Epithelial cell of proximal tubule (primary cell): ENCODE results near the gene FOSL2. TPM values are rescaled to one million over a fixed set of nuclear protein-coding genes. Genes with fewer than 3 reads are reported as not detected.

Experiments used
- DNase-seq: peaks from one replicate; pipeline ENCODE4 v3.0.0-alpha.2; 2011; ENCODE audit warnings: low read depth
- H3K4me3 ChIP-seq: 2 replicates; pipeline ENCODE4 v1.5.1; 2011; ENCODE audit warnings: low read depth, mild to moderate bottlenecking, low read length
- CTCF ChIP-seq: conservative IDR thresholded peaks from 2 replicates; pipeline ENCODE4 v1.5.1; 2012; ENCODE audit warnings: low read depth, mild to moderate bottlenecking, low read length
- total RNA-seq: library from RNA; depleted of rRNA; stranded (reverse); fragments of >200 nt; gene quantifications from 2 replicates; pipeline ENCODE4 v1.2.3, GENCODE V29; 2015

FOSL2 gene
- 91.8 and 103 TPM in 2 replicates for total RNA-seq

DNA sequence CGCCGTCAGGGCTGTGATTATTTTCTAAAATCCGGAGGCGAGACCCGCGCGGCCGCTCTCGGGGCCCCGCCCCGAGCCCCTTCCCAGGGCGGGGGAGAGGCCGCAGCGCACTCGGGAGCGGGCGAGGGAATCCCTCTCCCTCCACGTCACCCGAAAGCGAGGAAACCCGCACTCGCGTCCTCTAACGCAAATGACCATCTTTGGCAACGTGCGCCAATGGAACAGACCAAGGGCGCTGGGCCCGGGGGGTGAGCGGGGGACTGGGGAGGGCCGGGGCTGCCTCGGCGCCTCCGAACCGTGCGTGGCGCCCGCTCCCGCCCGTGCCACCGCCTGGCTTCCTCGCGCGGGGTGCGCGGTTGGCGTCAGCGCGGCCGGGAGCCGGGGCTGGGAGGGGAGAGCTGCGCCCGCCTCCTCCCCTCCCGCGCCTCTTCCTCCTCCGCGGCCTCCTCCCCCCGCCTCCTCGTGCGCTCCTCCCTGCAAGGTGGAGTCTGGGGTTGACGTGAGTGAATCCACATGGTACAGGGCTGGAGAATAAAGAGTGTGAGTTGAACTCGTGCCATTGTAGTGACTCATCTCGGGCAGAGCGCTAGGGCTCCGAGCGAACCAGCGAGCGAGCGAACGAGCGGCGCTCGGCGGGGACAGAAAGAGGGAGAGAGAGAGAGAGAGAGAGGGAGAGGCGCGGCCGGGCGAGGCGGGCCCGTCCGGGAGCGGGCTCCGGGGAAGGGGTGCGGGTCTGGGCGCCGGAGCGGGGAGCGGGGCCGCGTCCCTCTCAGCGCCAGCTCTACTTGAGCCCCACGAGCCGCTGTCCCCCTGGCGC lies at the start of gene FOSL2:
FOSL2 (plus strand) TSS at position 562 of the 817 bp plus-strand sequence. CDS start 863 bp downstream, outside the sequence.
- TF ChIP-seq CTCF, result no peak
- peak within 1 kb of the TSS; percentile 77 for H3K4me3 ChIP-seq
- DNase-seq, result peak; percentile 95

DNA sequence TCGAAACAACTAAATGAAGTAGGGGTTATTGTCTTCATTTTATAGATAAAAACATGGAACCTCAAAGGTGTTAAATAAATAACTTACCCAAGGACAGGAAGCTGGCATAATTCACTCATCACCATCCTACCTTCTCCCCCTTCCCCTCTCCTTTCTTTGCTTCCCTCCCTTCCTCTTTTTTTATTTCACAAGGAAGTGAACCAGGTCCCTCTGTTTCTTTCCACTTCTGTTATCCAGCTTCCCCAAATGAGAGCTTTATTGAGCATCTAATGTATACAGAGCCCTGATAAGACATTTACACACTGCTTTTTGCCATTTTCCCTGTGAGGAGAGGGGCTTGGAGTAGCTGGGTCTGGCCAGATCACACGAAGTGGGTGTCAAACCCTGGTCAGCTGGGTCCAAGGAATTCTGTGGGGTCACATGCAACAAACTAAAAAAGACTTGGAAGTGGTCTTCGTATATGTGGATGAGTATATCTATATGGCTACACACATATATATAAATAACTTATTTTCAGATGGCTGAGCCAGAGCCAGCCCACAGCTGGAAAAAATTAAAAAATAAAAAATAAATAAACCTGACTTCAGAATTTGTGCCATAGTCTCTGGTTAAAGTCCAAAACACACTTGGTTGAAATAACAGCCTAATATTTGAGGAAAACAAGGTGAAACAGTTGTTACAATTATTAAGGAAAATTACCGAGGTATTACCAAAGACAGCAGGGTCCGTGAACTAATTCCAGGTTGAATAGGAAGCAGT lies 49.3 kb upstream of the FOSL2 start:
- H3K4me3 ChIP-seq, result no peak overlapping the region
- no peak for DNase-seq
- no peak for TF ChIP-seq CTCF

GRCh38 chr2:28343971-28344715 lies 48.5 kb upstream of the FOSL2 start:
- no peak for DNase-seq
- H3K4me3 ChIP-seq, result no peak overlapping the region
- TF ChIP-seq CTCF, result no peak

- no peak for DNase-seq
- H3K4me3 ChIP-seq, result no peak overlapping the region
- TF ChIP-seq CTCF, result no peak
Measured at GRCh38 chr2:28344756-28345373, 47.8 kb upstream of the FOSL2 start.

DNA sequence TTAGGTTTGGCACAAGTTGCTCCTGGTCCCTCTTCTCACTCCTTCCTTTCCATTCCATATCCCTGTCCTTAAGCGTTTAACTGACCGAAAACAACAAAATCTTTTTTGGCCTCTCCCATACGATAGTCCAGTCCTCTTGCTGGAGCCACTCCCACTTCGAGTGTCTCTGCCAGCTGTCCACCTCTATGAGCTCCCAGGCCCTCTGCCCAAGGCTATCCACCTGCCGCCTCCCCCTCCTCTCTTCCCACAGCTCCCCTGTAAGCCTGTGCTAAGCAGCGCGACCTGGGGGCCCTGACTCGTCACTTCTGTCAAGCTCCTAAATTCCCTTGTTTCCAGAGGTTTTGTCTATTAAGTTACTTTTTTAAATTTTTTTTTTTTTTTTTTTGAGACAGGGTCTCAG lies 47.0 kb upstream of the FOSL2 start:
- TF ChIP-seq CTCF, result no peak

GRCh38 chr2:28346587-28346986 lies 46.1 kb upstream of the FOSL2 start:
- no peak for DNase-seq
- TF ChIP-seq CTCF, result no peak
- H3K4me3 ChIP-seq, result no peak overlapping the region

More for the DNA sequence above, 47.0 kb upstream of the FOSL2 start:
- no peak overlapping the region for H3K4me3 ChIP-seq
- no peak for DNase-seq
